Measurements from ENCODE around the gene LRMDA.

The LRMDA gene

GRCh38 chr10:75544386-75544785, 113.0 kb downstream of the LRMDA start:
- DNase-seq, result no peak

GRCh38 chr10:75544993-75545706, 113.7 kb downstream of the LRMDA start:
- no peak for DNase-seq

- no peak for DNase-seq
These were observed 114.6 kb downstream of the LRMDA start for GRCh38 chr10:75546004-75546403.

GRCh38 chr10:75547391-75548298, 116.2 kb downstream of the LRMDA start:
- no peak for DNase-seq

- DNase-seq, result no peak
These were observed 116.9 kb downstream of the LRMDA start for GRCh38 chr10:75548356-75548755.

- no peak for DNase-seq
These were observed 118.8 kb downstream of the LRMDA start for GRCh38 chr10:75550191-75550590.

- DNase-seq, result no peak
These were observed 120.7 kb downstream of the LRMDA start for GRCh38 chr10:75552171-75552570.

GRCh38 chr10:75553550-75553949, 122.1 kb downstream of the LRMDA start:
- DNase-seq, result no peak

GRCh38 chr10:75555323-75555722, 123.9 kb downstream of the LRMDA start:
- DNase-seq, result no peak

GRCh38 chr10:75556320-75556719, 124.9 kb downstream of the LRMDA start:
- DNase-seq, result no peak

GRCh38 chr10:75565286-75566251, 134.1 kb downstream of the LRMDA start:
- DNase-seq, result no peak

GRCh38 chr10:75568450-75569130, 137.2 kb downstream of the LRMDA start:
- no peak for DNase-seq

- no peak for DNase-seq
These were observed 138.1 kb downstream of the LRMDA start for GRCh38 chr10:75569506-75569905.

GRCh38 chr10:75572478-75572877, 141.1 kb downstream of the LRMDA start:
- DNase-seq, result no peak

GRCh38 chr10:75575940-75576339, 144.5 kb downstream of the LRMDA start:
- DNase-seq, result no peak

- no peak for DNase-seq
These were observed 150.7 kb downstream of the LRMDA start for GRCh38 chr10:75582102-75582501.

- no peak for DNase-seq
These were observed 153.9 kb downstream of the LRMDA start for GRCh38 chr10:75585294-75585693.

GRCh38 chr10:75586814-75587213, 155.4 kb downstream of the LRMDA start:
- DNase-seq, result no peak

- no peak for DNase-seq
These were observed 156.6 kb downstream of the LRMDA start for GRCh38 chr10:75588031-75588430.

GRCh38 chr10:75589895-75590654, 158.7 kb downstream of the LRMDA start:
- no peak for DNase-seq

GRCh38 chr10:75592151-75592787, 160.8 kb downstream of the LRMDA start:
- DNase-seq, result no peak

Measured in CD4-positive, alpha-beta T cell treated with Interleukin-1 beta for 1 hour (primary cell).